GM19463 (cell line): ENCODE measurements around the gene LRPPRC.

ENCODE experiments used
- ATAC-seq: cut with Tn5 transposase; IDR thresholded peaks from one replicate; pipeline ENCODE4 v1.9.1; 2021; ENCODE audit warnings: mild to moderate bottlenecking, moderate library complexity; ENCODE audit not compliant: unreplicated experiment

The LRPPRC gene

DNA sequence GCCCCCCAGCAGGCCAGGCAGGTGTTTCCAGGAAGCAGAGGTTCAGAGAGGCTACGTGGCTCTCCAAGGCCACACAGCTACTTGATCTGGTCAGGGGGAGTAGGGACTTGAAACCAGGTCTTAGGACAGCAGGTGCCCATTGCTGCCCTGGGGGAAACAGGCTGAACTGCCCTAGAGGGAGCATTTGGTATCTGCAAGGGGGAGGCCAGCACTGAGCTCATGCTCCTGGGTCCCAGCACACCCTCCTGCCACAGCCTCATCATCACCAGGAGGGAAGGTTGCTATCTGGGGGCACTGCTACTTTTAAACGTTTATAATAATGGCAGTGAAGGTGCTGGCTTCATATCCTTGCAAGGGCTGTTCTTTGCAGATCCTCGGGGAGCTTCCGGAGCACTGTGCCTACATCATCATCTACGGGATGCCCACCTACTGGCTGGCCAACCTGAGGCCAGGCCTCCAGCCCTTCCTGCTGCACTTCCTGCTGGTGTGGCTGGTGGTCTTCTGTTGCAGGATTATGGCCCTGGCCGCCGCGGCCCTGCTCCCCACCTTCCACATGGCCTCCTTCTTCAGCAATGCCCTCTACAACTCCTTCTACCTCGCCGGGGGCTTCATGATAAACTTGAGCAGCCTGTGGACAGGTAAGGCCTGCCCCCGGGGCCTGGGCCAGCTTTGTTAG, 120.9 kb downstream of the LRPPRC start:
- no peak for ATAC-seq

DNA sequence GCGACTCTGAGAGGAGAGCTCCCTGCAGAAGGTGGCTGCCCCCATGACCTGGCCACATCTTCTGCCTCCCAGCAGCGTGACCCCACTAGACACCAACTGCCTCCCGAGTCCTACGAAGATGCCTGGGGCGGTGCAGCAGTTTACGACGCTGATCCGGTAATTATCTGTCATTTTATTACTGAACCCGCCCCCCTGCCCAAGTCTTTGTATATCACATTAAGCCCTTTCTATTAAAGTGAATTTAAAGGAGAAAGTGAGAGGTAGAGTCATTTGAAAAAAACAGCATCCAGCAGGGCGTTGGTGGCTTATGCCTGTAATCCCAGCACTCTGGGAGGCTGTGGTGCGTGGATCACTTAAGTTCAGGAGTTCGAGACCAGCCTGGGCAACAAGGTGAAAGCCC, 123.6 kb downstream of the LRPPRC start:
- no peak for ATAC-seq

DNA sequence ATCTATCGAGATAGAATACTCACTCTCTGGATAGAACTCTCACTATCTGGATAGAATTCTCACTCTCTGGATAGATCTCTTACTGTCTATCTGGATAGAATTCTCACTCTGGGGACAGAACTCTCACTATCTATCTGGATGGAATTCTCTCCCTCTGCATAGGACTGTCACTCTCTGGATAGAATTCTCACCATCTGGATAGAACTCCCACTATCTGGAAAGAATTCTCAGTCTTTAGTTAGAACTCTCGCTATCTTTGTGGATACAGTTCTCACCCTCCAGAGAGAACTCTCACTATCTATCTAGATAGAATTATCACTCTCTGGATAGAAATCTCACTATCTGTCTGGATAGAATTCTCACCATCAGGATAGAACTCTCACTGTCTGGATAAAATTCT, 140.5 kb downstream of the LRPPRC start:
- no peak for ATAC-seq

DNA sequence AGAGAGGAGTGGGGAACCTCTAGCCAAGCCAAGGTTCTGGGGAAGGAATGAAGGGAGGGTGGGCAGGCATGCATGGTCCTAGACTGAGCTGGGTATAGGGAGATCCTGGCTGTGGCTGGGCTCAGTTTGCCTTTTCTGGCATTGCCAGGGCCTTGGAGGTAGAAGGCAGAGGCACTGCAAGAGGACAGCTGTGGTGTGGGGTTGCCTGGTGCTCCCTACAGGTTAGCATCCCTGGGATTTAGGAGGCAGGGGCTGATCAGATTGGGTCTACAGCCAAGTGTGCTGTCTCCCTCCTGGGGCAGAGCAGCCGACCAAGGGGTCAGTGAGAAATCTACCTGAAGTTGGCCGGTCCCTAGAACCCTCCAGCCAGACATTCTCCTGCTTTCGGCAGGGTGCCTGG, 141.1 kb downstream of the LRPPRC start:
- no peak for ATAC-seq

DNA sequence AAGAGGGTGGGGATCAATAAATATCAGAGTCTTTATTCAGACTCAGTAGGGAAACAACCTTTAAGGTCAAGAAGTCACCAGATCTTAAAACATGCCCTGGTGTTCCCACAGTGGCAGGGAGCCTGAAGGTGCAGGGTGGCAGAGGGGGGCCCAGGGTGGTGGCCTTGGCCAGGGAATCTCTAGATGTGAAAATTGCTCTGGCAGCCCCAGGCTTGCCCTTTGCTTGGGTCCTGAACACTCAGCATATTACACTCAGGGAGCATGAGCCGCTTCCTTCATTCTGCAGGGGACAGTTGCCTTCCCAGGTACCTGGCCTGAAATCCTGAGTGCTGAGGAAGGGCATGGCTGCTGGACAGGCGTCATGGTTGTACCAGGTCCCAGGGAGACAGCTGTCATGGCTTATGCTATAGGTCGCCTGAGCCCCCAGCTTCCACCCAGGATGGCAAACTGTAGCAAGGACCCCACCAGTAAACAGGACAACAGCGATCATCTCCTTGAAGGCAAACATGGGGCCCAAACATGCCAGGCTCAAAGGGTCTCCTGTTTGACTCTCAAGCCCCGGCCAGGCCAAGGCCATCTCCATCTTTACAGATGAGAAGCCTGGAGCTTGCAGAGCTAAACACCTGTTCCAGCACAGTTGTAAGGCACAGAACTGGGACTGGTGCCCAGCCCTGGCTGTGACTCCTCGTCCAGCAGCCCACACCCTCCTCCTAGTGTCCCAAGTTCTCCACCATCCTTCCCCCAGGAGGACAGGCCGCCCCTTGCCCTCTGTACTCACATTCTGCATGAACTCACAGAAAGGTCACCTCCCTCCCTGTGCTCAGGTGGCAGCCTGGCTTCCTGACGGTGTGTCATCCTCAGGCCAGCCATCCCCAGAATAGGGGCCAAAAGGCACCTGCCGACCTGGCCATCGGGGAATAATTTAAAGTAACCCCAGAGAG, 142.4 kb downstream of the LRPPRC start:
- no peak for ATAC-seq

DNA sequence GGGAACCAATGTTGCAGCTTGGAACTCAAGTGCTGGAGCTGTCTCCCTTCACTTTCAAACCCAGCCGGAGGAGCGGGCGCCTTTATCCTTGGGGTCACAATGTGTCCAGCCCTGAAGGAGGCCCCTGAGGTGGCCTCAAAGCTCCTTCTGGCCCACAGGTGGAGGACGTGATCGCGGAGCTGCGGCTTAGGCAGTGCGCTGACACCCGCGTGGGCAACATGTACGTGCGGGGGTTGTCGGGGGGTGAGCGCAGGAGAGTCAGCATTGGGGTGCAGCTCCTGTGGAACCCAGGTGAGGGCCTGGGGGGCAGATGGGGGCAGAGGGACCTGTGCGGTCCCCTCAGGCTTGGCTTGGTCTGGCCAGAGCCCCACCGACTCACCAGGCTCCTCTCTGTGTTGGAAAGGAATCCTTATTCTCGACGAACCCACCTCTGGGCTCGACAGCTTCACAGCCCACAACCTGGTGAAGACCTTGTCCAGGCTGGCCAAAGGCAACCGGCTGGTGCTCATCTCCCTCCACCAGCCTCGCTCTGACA, 143.5 kb downstream of the LRPPRC start:
- ATAC-seq: no peak

DNA sequence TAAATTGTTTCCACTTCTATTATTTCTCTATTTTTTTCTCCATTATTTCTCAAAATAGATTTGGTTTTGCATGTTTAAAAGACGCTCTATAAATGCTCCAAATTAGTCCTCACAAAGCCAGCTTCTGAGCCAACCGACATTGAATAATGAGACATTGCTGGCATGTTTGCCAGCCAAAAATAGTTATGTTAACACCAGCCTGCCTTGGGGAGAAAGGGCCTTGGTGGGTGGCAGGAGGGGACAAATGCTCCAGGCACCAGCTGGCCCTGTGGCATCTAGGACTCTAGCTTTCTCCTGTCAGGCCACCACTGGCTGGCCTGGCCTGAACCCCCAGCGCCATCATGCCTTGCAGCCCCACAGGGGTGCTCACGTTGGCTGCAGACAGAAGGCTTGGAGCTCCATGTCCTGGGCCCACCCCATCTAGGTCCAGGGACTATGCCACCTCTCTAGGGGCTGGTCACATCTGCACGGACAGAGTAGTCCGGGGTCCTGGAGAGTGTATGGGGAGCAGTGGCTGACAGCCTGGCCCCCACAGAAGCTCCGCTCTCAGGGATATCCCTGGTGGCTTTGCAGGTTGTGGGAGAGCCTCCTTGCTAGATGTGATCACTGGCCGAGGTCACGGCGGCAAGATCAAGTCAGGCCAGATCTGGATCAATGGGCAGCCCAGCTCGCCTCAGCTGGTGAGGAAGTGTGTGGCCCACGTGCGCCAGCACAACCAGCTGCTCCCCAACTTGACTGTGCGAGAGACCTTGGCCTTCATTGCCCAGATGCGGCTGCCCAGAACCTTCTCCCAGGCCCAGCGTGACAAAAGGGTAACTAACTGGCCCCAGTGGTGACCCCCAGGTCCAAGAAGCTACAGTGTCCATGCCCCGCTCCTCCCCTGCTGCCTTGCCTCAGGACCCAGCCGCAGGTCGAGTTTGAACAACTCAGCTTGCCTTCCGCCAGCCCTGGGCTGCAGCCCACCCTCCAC, 144.5 kb downstream of the LRPPRC start:
- ATAC-seq: no peak

DNA sequence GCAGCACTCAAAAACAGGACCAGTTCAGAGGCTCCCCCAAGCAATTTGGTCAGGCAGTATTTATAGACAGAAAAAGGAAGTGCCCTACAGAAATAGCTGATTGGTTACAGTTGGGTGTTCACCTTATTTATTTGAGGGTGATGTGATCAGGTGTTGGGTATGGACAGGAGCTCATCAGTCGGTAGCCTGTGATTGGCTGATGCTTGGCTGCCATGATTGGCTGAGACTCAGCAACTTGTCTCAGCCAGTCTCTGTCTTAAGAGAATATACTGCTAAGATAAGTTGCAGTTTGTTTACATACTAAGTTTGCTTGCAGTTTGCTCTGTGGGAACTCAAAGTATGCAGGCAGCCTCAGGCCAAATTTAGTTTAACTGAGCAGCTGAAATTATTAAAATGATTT, 147.6 kb downstream of the LRPPRC start:
- no peak for ATAC-seq

DNA sequence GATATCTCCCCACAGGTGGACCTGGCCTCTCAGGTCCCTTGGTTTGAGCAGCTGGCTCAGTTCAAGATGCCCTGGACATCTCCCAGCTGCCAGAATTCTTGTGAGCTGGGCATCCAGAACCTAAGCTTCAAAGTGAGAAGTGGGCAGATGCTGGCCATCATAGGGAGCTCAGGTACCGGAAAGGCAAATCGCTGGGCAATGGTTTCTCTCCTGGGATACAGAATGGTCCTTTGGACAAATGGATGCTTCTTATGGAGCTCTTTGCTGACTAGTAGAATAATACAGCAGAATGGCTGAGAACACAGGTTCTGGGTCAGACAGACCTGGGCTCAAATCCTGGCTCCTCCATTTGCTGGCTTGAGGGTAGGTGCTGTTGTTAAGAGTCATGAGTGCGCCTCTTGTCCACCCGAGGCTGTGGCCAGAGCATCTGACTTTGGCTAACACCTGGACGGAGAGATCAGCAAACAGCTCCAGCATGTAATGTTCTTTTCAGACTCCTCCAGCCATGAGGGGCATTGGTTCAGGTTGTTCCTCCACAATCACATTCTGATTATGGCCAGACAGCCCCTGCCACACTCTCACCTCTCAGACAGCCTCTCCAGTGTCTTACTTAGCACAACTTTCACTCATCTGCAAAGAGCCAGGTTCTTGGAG, 149.5 kb downstream of the LRPPRC start:
- no peak for ATAC-seq

DNA sequence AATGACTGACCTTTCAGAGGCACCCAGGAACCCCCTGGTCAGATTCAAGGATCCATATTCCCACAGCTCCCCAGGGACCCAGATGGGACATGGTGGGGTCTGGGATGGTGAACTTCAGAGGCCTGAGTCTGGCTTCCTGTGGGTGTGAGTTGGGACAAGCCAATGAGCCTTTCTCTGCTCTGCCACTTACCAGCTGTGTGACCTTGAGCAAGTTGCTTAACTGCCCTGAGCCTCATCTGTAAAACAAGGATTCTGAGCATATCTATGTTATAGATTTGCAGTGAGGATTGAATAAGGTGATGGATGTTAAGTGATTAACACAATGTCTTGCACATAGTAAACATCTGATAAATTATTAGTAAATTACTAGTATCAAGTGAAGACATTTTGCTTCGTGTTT, 150.6 kb downstream of the LRPPRC start:
- no peak for ATAC-seq

DNA sequence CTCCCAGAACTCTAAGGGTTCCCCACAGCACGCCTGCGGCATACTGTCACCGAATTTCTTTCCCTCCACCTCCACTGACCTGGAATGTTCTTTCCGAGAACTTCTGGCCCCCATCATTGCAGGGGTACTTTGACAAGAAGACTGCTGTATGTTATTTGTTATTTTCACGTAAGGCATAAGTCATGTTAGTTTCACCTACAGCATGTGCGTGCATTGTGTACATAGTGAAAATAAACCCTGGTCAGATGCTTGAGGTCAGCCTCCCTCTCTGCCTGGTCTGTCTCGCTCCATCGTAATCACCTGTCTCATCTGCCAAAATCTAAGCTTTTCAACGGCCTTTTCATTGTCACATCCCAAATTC, 152.9 kb downstream of the LRPPRC start:
- ATAC-seq: no peak

DNA sequence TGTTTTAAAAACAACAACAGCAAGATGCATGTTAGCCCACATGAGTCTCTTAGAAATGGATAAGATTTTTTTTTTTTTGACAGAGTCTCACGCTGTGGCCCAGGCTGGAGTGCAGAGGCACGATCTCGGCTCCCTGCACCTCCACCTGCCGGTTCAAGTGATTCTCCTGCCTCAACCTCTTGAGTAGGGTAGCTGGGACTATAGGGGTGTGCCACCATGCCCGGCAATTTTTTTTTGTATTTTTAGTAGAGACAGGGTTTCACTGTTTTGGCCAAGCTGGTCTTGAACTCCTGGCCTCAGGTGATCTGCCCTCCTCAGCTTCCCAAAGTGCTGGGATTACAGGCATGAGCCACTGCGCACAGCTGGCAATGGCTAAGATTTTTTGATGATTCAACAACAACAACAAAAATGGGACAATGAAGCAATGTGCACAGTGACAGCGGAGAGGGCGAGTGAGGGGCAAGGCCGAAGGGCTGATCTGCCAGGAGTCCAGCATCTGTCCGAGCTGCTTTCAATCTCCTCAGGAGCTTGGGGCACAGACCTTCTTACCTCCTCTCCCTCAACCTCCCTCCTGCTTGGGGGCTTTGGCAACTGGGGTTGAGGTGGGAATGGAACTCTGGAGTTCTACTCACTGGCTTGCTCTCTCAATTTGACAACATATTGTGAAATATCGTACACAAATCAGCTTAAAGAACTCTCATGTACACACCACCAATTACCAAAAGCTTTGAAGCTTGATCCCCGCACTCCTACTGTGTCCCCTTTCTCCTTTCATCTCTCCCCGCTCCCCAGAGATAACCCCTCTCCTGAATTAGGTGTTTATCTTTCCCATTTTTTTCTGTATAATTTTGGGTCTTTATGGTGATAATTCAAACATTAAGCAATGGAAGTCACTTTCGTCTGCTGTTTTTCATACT, 153.6 kb downstream of the LRPPRC start:
- ATAC-seq: no peak

DNA sequence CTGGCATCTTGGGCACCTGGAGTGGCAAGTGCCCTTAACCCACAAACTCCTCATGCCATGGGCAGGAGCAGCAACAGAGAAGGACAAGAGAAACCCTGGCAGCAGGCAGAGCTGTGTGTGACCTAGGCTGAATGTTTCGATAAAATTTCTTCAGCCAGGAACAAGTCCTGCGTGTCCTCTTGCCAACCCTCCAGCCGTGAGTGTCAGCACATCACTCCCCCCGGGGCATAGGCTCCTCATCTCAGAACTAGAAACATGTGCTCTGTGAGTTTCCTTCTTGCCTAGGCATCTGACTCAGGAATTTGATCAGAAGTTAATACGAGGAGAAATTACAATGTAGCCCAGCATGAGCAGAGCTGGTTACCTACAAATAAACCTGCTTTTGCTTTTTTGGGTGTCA, 154.8 kb downstream of the LRPPRC start:
- no peak for ATAC-seq

DNA sequence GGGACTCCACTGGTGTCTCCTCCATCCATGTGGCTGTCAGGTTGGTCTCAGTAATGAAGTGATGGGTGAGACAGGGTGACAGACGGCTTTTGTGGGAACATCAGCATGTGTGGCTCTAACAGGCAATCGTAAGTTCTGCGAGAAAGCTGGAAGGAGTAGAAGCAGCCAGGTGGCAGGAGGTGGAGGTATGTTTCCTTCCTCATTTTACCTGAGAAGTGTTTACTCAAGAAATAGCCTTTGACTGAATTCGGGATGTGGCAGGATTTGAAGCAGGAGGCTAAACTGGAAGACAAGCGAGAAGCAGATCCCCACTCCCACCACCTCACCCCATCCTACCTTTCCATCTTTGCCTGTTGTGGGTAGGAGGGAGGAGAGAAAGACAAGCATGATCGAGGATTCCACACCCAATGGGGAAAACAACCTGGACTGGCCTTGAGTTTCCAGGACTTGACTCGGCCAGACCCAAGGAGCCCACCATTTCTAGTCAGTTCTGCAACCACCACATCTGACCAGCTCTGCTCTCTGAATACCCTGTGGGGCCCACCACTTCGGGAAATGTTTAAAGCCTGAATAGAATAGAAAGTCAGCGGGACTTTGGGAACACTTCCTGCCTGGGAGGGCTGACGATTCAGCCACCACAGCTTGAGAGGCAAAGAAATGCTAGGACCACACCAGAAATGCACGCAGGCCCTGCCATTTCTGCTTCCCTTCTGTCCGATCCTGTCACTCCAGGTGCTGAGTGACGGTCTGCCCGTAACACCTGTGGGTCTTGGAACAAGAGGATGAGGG, 155.8 kb downstream of the LRPPRC start:
- ATAC-seq: no peak

DNA sequence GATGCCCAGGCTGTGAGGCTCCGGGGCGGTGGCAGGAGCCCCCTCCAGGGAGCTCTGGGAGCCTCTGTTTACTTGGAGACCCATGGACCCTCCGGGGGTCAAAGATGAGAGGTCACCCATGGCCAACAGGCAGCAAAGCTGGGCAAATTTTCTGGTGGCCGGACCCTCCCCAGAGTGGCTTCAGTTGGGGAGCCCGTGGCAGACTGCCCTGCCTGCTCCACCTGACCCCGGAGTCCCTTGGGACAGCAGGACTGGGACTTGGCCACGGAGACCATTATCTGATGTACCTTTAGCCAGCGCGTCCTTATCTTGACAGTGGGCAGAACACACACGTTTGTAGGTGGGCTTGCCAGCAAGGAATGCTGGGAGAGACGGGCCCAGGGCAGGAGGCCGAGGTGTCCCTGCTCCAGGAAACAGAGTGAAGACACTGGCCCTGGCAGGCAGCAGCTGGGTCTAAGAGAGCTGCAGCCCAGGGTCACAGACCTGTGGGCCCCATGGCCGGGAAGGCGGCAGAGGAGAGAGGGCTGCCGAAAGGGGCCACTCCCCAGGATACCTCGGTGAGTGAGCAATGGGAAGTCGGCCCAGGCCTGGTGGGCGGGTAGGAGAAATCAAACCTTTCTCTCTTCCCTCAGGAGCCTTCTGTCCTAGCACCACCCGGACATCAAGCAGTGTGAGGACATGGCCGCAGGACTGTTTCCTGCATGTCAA, 157.1 kb downstream of the LRPPRC start, which contains the start of the genes ABCG5 and ABCG8:
Gene ABCG5, minus strand, starts transcription at position 280 of the 708 bp plus-strand sequence. Its CDS starts 160 bp downstream, at position 120.
Gene ABCG8, plus strand, starts transcription at position 412 of the 708 bp plus-strand sequence. Its CDS starts 83 bp downstream, at position 495.
- no peak for ATAC-seq

DNA sequence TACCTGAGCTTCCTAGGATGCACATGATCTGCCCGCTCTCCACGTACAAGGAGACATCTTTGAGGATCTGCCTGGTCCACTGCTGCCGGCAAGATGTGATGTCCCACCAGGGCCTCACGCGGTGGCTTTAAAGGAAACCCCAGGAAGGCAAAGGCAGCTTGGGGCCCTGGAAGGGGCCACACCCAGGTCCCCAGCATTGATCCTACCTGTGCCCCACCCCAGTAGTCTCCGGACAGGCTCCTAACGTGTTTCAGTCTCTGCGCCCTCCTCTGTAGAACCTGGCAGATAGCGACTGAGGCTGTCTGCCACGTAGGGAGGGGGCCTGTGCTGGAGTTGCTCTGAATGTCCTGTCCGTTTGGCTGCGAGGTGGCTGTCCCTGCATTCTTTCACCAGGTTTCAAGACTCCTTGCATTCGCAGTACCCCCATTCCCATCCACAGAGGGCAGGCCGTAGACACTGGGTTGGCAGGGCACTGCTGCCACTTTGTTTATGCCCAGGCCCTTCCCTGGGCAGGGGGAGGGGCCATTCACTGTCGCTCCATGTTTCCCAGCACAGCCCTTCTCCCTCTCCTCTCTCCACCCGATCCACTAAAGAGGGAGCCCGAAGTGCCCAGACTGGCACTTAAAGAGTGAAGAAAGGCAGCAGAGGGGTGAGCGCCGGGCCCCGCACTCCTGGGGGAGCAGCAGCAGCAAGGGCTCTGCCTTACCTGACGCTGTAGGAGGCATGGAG, 157.8 kb downstream of the LRPPRC start:
- ATAC-seq: no peak

DNA sequence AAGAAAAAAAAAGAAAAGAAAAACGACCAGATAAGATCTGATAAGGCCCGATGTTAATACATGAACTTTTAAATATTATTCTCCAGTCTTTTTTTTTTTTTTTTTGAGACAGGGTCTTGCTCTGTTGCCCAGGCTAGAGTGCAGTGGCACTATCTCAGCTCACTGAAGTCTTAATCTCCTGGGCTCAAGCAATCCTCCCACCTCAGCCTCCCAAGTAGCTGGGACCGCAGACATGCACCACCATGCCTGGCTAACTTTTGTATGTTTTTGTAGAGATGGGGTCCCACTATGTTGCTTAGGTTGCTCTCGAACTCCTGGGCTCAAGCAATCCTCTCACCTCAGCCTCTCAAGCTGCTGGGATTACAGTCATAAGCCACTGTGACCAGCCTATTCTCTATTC, 158.8 kb downstream of the LRPPRC start:
- no peak for ATAC-seq
